Natural killer cell (primary cell): ENCODE data around the gene LHFPL3. TPM values are rescaled to one million over a fixed set of nuclear protein-coding genes. Genes with fewer than 3 reads are reported as not detected.

Source experiments
- ATAC-seq, 3 donors: fragments of 150-1000 bp in 2 of 3; fragments of 200-7000 bp in 1 of 3; cut with Tn5 transposase; 1 replicate in 1 of 3; 2 replicates in 2 of 3; pipeline ENCODE4 v1.10.0; 2021; ENCODE audit warnings: mild to moderate bottlenecking in 2 of 3, moderate library complexity in 2 of 3
- DNase-seq, 2 donors: peaks; one replicate each; pipeline versions ENCODE4 v3.0.0 to v3.0.0-alpha.2; 2013 to 2021; ENCODE audit warnings: mixed read lengths in 1 of 2
- H3K27ac ChIP-seq: one replicate; pipeline ENCODE4 v1.5.1; 2013; ENCODE audit warnings: mild to moderate bottlenecking, low read length
- H3K27me3 ChIP-seq: one replicate; pipeline ENCODE4 v1.6.1; 2013; ENCODE audit warnings: low read length; ENCODE audit not compliant: control insufficient read depth, insufficient read depth
- H3K36me3 ChIP-seq: one replicate; pipeline ENCODE4 v1.6.1; 2013; ENCODE audit warnings: low read length; ENCODE audit not compliant: control insufficient read depth, insufficient read depth
- H3K4me1 ChIP-seq: one replicate; pipeline ENCODE4 v1.6.1; 2013; ENCODE audit warnings: low read length; ENCODE audit not compliant: control insufficient read depth, insufficient read depth
- H3K4me3 ChIP-seq: one replicate; pipeline ENCODE4 v1.5.1; 2013; ENCODE audit warnings: low read length
- H3K9me3 ChIP-seq: one replicate; pipeline ENCODE4 v1.6.1; 2013; ENCODE audit warnings: low read length; ENCODE audit not compliant: control insufficient read depth, insufficient read depth
- H3K27ac Mint-ChIP-seq, 2 donors: one replicate each; pipeline ENCODE4 v1.8.0; 2022; ENCODE audit warnings: mild to moderate bottlenecking in 2 of 2, mixed read lengths in 2 of 2, moderate library complexity in 1 of 2
- H3K27me3 Mint-ChIP-seq, 2 donors: one replicate each; pipeline ENCODE4 v1.8.0; 2022; ENCODE audit warnings: low read depth in 2 of 2, mixed read lengths in 2 of 2
- H3K36me3 Mint-ChIP-seq: one replicate; pipeline ENCODE4 v1.8.0; 2022; ENCODE audit warnings: mixed read lengths
- H3K4me1 Mint-ChIP-seq, 2 donors: one replicate each; pipeline ENCODE4 v1.8.0; 2022; ENCODE audit warnings: mixed read lengths in 2 of 2
- H3K4me3 Mint-ChIP-seq: one replicate; pipeline ENCODE4 v1.8.0; 2022; ENCODE audit warnings: mild to moderate bottlenecking, moderate library complexity, mixed read lengths
- H3K9me3 Mint-ChIP-seq, 2 donors: one replicate each; pipeline ENCODE4 v1.8.0; 2022; ENCODE audit warnings: mixed read lengths in 2 of 2
- WGBS: methylation state at CpG from one replicate; pipeline ENCODE4 v1.1.7; 2013; ENCODE audit warnings: missing lambda C conversion rate; ENCODE audit not compliant: insufficient coverage; 5-methylcytosine and 5-hydroxymethylcytosine counted together
- intact Hi-C: fragments of 100-400 bp; cut with micrococcal nuclease; formaldehyde crosslinking; loops from one replicate; pipeline ENCODE4 v1.14.2; 2022
- total RNA-seq, 4 donors: library from RNA; stranded (reverse); fragments of 120-200 nt in 1 of 4; gene quantifications; one replicate each; pipeline versions ENCODE4 v1.2.3 to v1.2.4, GENCODE V29; 2013 to 2022
- TF ChIP-seq, protein P1 (sequence below): fragments of 200-600 bp; IDR thresholded peaks from one replicate; pipeline ENCODE4 v1.8.0; 2022; ENCODE audit warnings: antibody characterized with exemption

Gene LHFPL3
- total RNA-seq, 3 donors from 2014 or later (not counting 1 experiment from before 2014, with no cell fraction given) = not detected

DNA sequence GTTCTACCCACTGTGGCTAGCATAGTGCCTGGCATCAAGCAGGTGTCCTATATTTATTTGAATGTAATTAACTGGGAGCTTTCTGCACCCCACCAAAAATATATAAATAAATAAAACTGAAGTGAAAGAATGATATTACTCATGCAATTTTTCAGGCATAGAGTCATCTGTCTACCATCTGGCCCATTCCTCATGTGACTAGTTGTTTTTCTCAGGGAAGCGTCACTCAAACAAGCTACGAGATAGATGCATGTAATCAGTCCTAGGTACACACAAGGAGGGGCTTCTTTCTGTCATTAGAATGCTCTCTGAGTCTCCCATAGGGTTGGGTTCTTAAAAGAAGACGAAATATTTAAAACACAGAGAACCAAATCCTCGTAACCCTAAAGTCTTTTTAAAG, 430.1 kb downstream of the LHFPL3 start:
- TF ChIP-seq, protein P1, sequence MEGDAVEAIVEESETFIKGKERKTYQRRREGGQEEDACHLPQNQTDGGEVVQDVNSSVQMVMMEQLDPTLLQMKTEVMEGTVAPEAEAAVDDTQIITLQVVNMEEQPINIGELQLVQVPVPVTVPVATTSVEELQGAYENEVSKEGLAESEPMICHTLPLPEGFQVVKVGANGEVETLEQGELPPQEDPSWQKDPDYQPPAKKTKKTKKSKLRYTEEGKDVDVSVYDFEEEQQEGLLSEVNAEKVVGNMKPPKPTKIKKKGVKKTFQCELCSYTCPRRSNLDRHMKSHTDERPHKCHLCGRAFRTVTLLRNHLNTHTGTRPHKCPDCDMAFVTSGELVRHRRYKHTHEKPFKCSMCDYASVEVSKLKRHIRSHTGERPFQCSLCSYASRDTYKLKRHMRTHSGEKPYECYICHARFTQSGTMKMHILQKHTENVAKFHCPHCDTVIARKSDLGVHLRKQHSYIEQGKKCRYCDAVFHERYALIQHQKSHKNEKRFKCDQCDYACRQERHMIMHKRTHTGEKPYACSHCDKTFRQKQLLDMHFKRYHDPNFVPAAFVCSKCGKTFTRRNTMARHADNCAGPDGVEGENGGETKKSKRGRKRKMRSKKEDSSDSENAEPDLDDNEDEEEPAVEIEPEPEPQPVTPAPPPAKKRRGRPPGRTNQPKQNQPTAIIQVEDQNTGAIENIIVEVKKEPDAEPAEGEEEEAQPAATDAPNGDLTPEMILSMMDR = no peak
- Histone ChIP-seq H3K9me3 (no peaks in the 10 kb centered on the region), H3K27me3 (no peaks in the 10 kb centered on the region), H3K4me3 (no peak overlapping the region), H3K27ac (no peak overlapping the region), H3K4me1 (no peaks in the 10 kb centered on the region), H3K36me3 (no peaks in the 10 kb centered on the region)
- H3K4me1 Mint-ChIP-seq = no peaks in the 10 kb centered on the region
- intact Hi-C loops = no loop called here
- WGBS = 78% methylated on average over 3 of the region's 4 CpGs
- H3K36me3 Mint-ChIP-seq = peaks cover 7% of the 10 kb centered on the region
- H3K9me3 Mint-ChIP-seq = peaks cover 2 to 3% of the 10 kb centered on the region in 2 donors
- ATAC-seq (no peak), DNase-seq (no peak)
- H3K27ac Mint-ChIP-seq = no peak overlapping the region
- no peak overlapping the region for H3K4me3 Mint-ChIP-seq
- H3K27me3 Mint-ChIP-seq = peaks cover 4 to 8% of the 10 kb centered on the region in 2 donors

DNA sequence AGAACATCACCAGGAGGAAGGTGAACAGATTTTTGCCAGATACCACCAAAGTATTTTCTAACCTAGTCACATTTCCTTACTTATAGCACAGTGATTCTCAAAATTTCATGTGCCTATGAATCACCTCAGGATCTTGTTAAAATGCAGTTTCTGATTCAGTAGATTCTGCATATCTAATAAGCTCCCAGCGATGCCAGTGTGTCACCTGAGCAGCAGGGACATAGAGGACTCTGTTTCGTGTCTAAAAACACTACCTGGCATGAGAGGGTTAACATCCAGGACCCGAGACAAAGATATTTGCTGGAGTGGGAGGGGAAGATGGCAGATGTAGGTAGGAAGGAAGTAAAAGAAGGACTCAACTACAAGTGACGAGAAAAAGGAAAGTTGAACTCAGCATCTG, 433.5 kb downstream of the LHFPL3 start:
- Histone ChIP-seq H3K9me3 (no peaks in the 10 kb centered on the region), H3K4me1 (no peaks in the 10 kb centered on the region), H3K36me3 (no peaks in the 10 kb centered on the region), H3K4me3 (no peak overlapping the region), H3K27ac (no peak overlapping the region), H3K27me3 (no peaks in the 10 kb centered on the region)
- H3K4me1 Mint-ChIP-seq = no peaks in the 10 kb centered on the region
- ATAC-seq (no peak), DNase-seq (no peak)
- no peak overlapping the region for H3K4me3 Mint-ChIP-seq
- peaks cover 8 to 12% of the 10 kb centered on the region in 2 donors for H3K27me3 Mint-ChIP-seq
- peaks cover 6% of the 10 kb centered on the region for H3K36me3 Mint-ChIP-seq
- intact Hi-C loops = no loop called here
- TF ChIP-seq, protein P1 = no peak
- H3K27ac Mint-ChIP-seq = no peak overlapping the region
- 48% methylated on average over 4 of the region's 4 CpGs for WGBS
- peaks cover 0 to 2% of the 10 kb centered on the region in 2 donors for H3K9me3 Mint-ChIP-seq

DNA sequence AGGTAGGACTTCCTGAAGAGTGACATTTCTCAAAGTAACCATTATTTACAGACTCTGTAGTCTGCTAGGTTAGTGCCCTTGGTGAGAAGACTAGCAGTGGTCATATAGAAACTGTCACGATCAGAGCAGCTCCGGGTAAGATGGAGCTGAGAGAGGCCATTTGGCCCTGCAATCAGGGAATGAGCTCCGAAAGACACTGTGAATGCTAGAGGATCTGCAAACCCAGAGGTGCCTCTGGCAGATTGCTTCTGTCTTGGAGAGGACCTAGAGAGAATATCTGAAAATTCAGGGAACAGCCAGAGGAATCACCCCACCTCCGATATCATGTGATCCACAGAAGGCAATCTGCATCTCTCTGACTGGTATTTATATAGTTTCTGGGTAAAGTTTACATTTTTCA, 438.7 kb downstream of the LHFPL3 start:
- H3K27me3 ChIP-seq = no peaks in the 10 kb centered on the region
- TF ChIP-seq, protein P1 = no peak
- Mint-ChIP-seq H3K27me3 (peaks cover 11 to 16% of the 10 kb centered on the region in 2 donors), H3K4me3 (no peak overlapping the region), H3K27ac (no peak overlapping the region), H3K4me1 (no peaks in the 10 kb centered on the region), H3K36me3 (no peaks in the 10 kb centered on the region), H3K9me3 (no peaks in the 10 kb centered on the region)
- no peak for DNase-seq
- no peaks in the 10 kb centered on the region for H3K9me3 ChIP-seq
- no peak for ATAC-seq
- intact Hi-C loops = no loop called here
- no peak overlapping the region for H3K4me3 ChIP-seq
- H3K27ac ChIP-seq = no peak overlapping the region
- H3K36me3 ChIP-seq = no peaks in the 10 kb centered on the region
- no peaks in the 10 kb centered on the region for H3K4me1 ChIP-seq
- 31% methylated on average over 3 of the region's 4 CpGs for WGBS

DNA sequence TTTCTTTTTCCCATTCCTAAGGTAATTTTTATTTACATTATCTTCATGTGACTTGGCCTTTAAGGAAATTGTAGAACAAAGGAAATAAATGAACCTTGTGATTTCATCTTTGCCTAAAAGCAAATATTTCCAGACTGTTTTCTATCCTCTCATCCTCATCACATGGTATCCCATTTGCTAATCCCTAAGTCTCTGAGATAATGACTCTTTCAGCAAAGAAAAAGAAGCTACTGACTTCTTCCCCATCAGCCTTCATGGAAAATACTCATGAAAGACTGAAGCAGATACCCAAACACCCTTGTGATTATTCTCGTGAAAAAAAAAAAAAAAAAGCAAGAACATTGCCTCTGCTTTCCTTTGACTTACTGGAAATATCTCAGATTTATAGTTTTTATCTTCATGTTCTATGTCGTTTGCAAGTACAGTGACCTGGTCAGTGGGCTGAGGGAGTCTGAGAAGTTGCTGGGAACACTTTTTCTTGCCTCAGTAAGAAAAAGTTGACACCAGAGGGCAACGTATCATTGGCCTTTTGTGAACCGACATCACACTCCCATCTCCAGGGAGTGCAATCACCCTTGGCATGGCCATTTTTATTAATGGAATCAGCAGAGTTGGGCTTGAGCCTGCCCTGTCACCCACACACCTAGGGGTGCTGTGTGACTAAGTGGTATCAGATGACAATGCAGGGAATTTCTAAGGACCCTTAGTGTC, 439.6 kb downstream of the LHFPL3 start:
- Mint-ChIP-seq H3K27ac (no peak overlapping the region), H3K4me1 (no peaks in the 10 kb centered on the region), H3K4me3 (no peak overlapping the region), H3K9me3 (no peaks in the 10 kb centered on the region), H3K36me3 (no peaks in the 10 kb centered on the region), H3K27me3 (peaks cover 11 to 17% of the 10 kb centered on the region in 2 donors)
- 39% methylated on average over 4 of the region's 4 CpGs for WGBS
- Histone ChIP-seq H3K4me1 (no peaks in the 10 kb centered on the region), H3K9me3 (no peaks in the 10 kb centered on the region), H3K27ac (no peak overlapping the region), H3K36me3 (no peaks in the 10 kb centered on the region), H3K4me3 (no peak overlapping the region), H3K27me3 (no peaks in the 10 kb centered on the region)
- ATAC-seq (no peak), DNase-seq (no peak)
- intact Hi-C loops = no loop called here
- TF ChIP-seq, protein P1 = no peak
